Lower leg skin (tissue), 4 donors: ENCODE results near the gene COX4I2. TPM values are rescaled to one million over a fixed set of nuclear protein-coding genes. Genes with fewer than 3 reads are reported as not detected.

Source experiments
- DNase-seq, 2 donors: peaks; one replicate each; pipeline ENCODE4 v3.0.0-alpha.2; 2019; ENCODE audit warnings: low spot score in 2 of 2
- H3K4me3 ChIP-seq: fragments of 200-600 bp; sonication (generic); 2 replicates; pipeline ENCODE4 v1.5.1; 2017; ENCODE audit warnings: mild to moderate bottlenecking, low read depth; ENCODE audit not compliant: poor library complexity, severe bottlenecking
- CTCF ChIP-seq, 3 donors: fragments of 450-650 bp; IDR thresholded peaks; one replicate each; pipeline ENCODE4 v1.5.1; 2016; ENCODE audit warnings: antibody characterized with exemption in 3 of 3, mild to moderate bottlenecking in 3 of 3, moderate library complexity in 2 of 3
- POLR2A ChIP-seq, 2 donors: fragments of 450-650 bp; IDR thresholded peaks; one replicate each; pipeline ENCODE4 v1.6.1; 2016 to 2017; ENCODE audit warnings: antibody characterized with exemption in 2 of 2, mild to moderate bottlenecking in 1 of 2, moderate library complexity in 1 of 2
- WGBS, 2 donors: methylation state at CpG; one replicate each; pipeline ENCODE4 v1.1.5; 2018; 5-methylcytosine and 5-hydroxymethylcytosine counted together
- intact Hi-C: fragments of 100-400 bp; cut with DNase I; formaldehyde crosslinking; loops from one replicate; pipeline ENCODE4 v1.15.0; 2023; ENCODE audit warnings: low total_unique reads
- microRNA-seq, 2 donors: library from miRNA; unstranded; fragments of <30 nt; microRNA quantifications; one replicate each; pipeline ENCODE4, GENCODE V29; 2016; ENCODE audit warnings: borderline replicate concordance in 2 of 2, borderline number of aligned reads in 1 of 2
- total RNA-seq, 4 donors: library from RNA; depleted of rRNA; stranded (reverse); fragments of >200 nt; gene quantifications; one replicate each; pipeline ENCODE4 v1.1.0, GENCODE V29; 2016

COX4I2 gene
- total RNA-seq, 4 donors from 2014 or later: 0.67 to 19.0 (median 3.3) TPM

DNA sequence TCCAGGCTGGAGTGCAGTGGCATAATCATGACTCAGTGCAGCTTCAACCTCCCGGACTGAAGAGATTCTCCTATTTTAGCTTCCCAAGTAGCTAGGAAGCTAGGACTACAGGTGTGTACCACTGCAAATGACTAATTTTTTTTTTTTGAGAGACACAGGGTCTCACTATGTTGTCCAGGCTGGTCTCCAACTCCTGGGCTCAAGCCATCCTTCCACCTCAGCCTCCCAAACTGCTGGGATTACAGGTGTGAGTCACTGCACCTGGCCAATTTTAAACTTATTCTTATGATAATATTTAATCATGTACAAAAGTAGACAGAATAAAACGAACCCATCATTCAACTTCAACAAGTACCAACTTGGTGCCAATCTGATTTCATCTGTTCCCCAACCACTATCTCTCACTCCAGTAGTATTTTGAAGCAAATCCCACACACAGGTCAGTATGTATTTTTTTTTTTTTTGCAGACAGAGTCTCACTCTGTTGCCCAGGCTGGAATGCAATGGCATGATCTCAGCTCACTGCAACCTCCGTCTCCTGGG lies 52.5 kb downstream of the COX4I2 start:
- intact Hi-C loops: no loop called here
- WGBS, 2 donors: 65 to 76% methylated on average over 3 of the region's 3 CpGs
- no peak overlapping the region for H3K4me3 ChIP-seq
- DNase-seq: no peak
- no peak for TF ChIP-seq POLR2A (IDR thresholded peaks at IDR 0.05)
- no peak for TF ChIP-seq CTCF (IDR thresholded peaks at IDR 0.05)

DNA sequence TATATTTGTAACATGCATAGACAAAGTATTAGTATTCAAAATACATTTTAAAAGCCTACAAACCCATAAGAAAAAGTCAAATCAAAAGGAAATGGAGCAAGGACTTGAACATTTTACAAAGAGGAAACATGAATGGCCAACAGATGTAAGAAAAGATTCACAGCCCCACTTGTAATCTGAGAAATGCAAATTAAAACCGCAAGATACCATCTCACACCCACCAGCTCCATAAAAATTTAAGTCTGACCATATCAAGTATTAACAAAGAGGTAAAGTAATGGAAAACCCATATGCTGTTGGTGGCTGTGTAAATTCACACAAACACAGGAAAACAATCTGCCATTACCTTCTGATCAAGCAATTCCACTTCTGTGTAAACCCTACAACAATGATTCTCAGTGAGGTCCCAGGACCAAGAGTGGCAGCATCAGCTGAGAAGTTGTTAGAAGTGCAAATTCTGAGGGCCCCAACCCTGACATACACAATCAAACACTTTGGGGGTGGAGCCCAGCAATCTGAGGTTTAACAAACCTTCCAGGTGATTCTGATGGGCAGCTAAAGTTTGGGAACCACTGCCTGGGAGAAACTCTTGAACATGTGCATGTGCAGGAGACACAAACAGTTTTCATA lies 54.0 kb downstream of the COX4I2 start:
- H3K4me3 ChIP-seq: no peak overlapping the region
- WGBS, 2 donors: 30 to 52% methylated on average over 1 of the region's 1 CpG
- TF ChIP-seq CTCF (IDR thresholded peaks at IDR 0.05) (no peak), POLR2A (IDR thresholded peaks at IDR 0.05) (no peak)
- DNase-seq: no peak
- intact Hi-C loops: no loop called here

- no peak for TF ChIP-seq CTCF (IDR thresholded peaks at IDR 0.05)
- no peak for TF ChIP-seq POLR2A (IDR thresholded peaks at IDR 0.05)
- WGBS, 2 donors: 80 to 85% methylated on average over 6 of the region's 6 CpGs
- DNase-seq: no peak
- H3K4me3 ChIP-seq: no peak overlapping the region
- intact Hi-C loops: no loop called here
Measured at GRCh38 chr20:31693402-31693801, 55.7 kb downstream of the COX4I2 start.

DNA sequence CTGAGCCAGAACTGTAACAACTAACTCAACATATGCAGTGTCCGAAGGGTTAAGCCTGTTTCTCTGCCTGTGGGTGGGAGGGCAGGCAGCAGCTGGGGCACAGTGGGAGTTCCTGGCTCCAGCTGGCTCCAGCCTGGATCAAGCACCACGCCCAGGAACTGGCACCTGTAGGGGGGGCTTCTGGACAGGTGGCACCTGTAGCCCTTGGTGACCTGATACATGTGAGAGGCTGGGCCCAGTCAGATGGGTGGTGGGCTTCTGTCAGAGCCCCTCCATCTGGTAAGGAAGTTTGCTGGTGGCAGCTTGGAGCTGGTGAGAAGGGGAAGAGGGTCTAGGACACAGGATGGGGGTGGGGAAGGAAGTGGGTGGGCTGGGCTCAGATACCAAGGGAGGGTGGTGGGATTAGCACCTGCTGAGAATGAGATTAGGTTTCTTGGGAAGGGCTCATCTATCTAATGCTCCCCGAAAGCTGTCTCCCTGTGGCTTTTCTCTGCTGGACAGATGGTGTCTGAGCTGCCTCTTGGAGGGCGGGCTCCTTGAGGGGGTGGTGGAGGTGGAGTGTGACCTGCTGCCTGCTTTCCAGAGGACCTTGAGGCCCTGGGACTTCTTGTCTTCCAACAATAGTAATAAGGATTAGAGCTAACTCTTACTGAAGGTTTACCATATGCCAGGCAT lies 56.4 kb downstream of the COX4I2 start:
- no peak overlapping the region for H3K4me3 ChIP-seq
- TF ChIP-seq POLR2A (IDR thresholded peaks at IDR 0.05): no peak
- TF ChIP-seq CTCF (IDR thresholded peaks at IDR 0.05): no peak
- WGBS, 2 donors: 63 to 68% methylated on average over 4 of the region's 4 CpGs
- intact Hi-C loops: no loop called here
- no peak for DNase-seq

Small RNAs within 50 kb of the gene (microRNA-seq; reads per million reads assigned to microRNA genes)
- 0 reads per million in 2 donors for gene MIR3193

Other genes starting within 250 kb of the COX4I2 start
- gene DEFB119, start 247.3 kb upstream of the COX4I2 start, total RNA-seq: not detected
- gene DEFB121, start 231.7 kb upstream of the COX4I2 start, total RNA-seq: not detected
- gene DEFB123, start 197.3 kb upstream of the COX4I2 start, total RNA-seq: not detected
- gene DEFB124, start 162.8 kb upstream of the COX4I2 start, total RNA-seq: not detected
- gene REM1, start 162.6 kb upstream of the COX4I2 start, total RNA-seq: 1 to 10 TPM in 3 of 4 donors, not detected in 1; 1.3 to 4.4 (median 2.9) TPM
- gene HM13, start 123.5 kb upstream of the COX4I2 start, total RNA-seq: 10 to 100 TPM; 35.0 to 51.9 (median 44.2) TPM
- 100 to 1,000 TPM; 237 to 353 (median 301) TPM for gene ID1, start 32.6 kb upstream of the COX4I2 start, total RNA-seq
- 100 to 1,000 TPM; 115 to 152 (median 125) TPM for gene BCL2L1, start 85.0 kb downstream of the COX4I2 start, total RNA-seq
- 10 to 100 TPM in 1 of 4 donors, 1 to 10 TPM in 3; 5.9 to 10.2 (median 7.3) TPM for gene TPX2, start 101.4 kb downstream of the COX4I2 start, total RNA-seq
- under 1 TPM in 1 of 4 donors, not detected in 3; 0.10 TPM for gene MYLK2, start 181.4 kb downstream of the COX4I2 start, total RNA-seq
- under 1 TPM in 2 of 4 donors, not detected in 2; 0.44 to 0.97 TPM for gene FOXS1, start 207.7 kb downstream of the COX4I2 start, total RNA-seq
- 1 to 10 TPM in 1 of 4 donors, not detected in 3; 1.5 TPM for gene DUSP15, start 232.6 kb downstream of the COX4I2 start, total RNA-seq
- gene TTLL9, start 232.7 kb downstream of the COX4I2 start, total RNA-seq: under 1 TPM in 1 of 4 donors, not detected in 3; 0.16 TPM